Common myeloid progenitor, CD34-positive (primary cell): ENCODE measurements around the gene ILF3.

Source experiments
- CTCF ChIA-PET: fragments of 350-600 bp; sonication (Branson Sonifier 250); formaldehyde crosslinking; loops from one replicate; lab custom pipeline; 2021; ENCODE audit warnings: antibody characterized with exemption; lab: Charles Lee
- POLR2A ChIA-PET: fragments of 350-600 bp; sonication (Branson Sonifier 250); formaldehyde crosslinking; loops from one replicate; lab custom pipeline; 2021; ENCODE audit warnings: antibody characterized with exemption; lab: Charles Lee
- DNase-seq, 3 donors: peaks; one replicate each; pipeline versions ENCODE4 v3.0.0 to v3.0.0-alpha.2; 2013
- H3K27ac ChIP-seq, 2 experiments: 1 replicate in 1 of 2; 2 replicates in 1 of 2; pipeline ENCODE4 v1.7.0; 2013; ENCODE audit warnings: inconsistent platforms in 2 of 2, low read length in 2 of 2, mild to moderate bottlenecking in 2 of 2, low read depth in 1 of 2, moderate library complexity in 1 of 2; ENCODE audit not compliant: severe bottlenecking in 2 of 2, insufficient read depth in 1 of 2, poor library complexity in 1 of 2
- H3K27me3 ChIP-seq, 5 experiments: replicated peaks in 2 of 5; 1 replicate in 3 of 5; 2 replicates in 2 of 5; pipeline versions ENCODE4 v1.6.1 to v1.7.0; 2013; ENCODE audit warnings: low read length in 4 of 5, mild to moderate bottlenecking in 2 of 5, moderate library complexity in 2 of 5, inconsistent platforms in 1 of 5; ENCODE audit not compliant: insufficient read depth in 5 of 5, control insufficient read depth in 4 of 5
- H3K36me3 ChIP-seq, 4 experiments: 1 replicate in 2 of 4; 2 replicates in 2 of 4; pipeline versions ENCODE4 v1.6.1 to v1.7.0; 2013; ENCODE audit warnings: low read length in 3 of 4, control low read depth in 1 of 4, mild to moderate bottlenecking in 1 of 4; ENCODE audit not compliant: control insufficient read depth in 4 of 4, insufficient read depth in 4 of 4
- H3K4me1 ChIP-seq, 4 experiments: 1 replicate in 3 of 4; 2 replicates in 1 of 4; pipeline versions ENCODE4 v1.6.1 to v1.7.1; 2013; ENCODE audit warnings: low read length in 3 of 4, mild to moderate bottlenecking in 3 of 4, control low read depth in 1 of 4, inconsistent platforms in 1 of 4, moderate library complexity in 1 of 4; ENCODE audit not compliant: control insufficient read depth in 4 of 4, insufficient read depth in 4 of 4; ENCODE audit errors: control extremely low read depth in 1 of 4
- H3K4me3 ChIP-seq, 7 experiments: 1 replicate in 4 of 7; 2 replicates in 3 of 7; pipeline versions ENCODE4 v1.5.1 to v1.7.0; 2013; ENCODE audit warnings: mild to moderate bottlenecking in 7 of 7, low read length in 6 of 7, moderate library complexity in 6 of 7, inconsistent platforms in 2 of 7, low read depth in 2 of 7, control low read depth in 1 of 7; ENCODE audit not compliant: insufficient read depth in 4 of 7, control insufficient read depth in 1 of 7; ENCODE audit errors: extremely low read depth in 1 of 7
- H3K9me3 ChIP-seq, 5 experiments: 1 replicate in 4 of 5; 2 replicates in 1 of 5; pipeline versions ENCODE4 v1.6.1 to v1.7.1; 2013; ENCODE audit warnings: low read length in 4 of 5, mild to moderate bottlenecking in 2 of 5, inconsistent platforms in 1 of 5, low read depth in 1 of 5, moderate library complexity in 1 of 5; ENCODE audit not compliant: control insufficient read depth in 4 of 5, insufficient read depth in 2 of 5; ENCODE audit errors: control extremely low read depth in 1 of 5
- WGBS: methylation state at CpG from one replicate; pipeline ENCODE4 v1.1.5; 2013; ENCODE audit not compliant: insufficient coverage; 5-methylcytosine and 5-hydroxymethylcytosine counted together

ILF3 gene

GRCh38 chr19:10726268-10726667 is 72.1 kb downstream of the ILF3 start:
- peaks cover 2 to 33% (median 14%) of the 10 kb centered on the region in 4 experiments for H3K36me3 ChIP-seq

DNA sequence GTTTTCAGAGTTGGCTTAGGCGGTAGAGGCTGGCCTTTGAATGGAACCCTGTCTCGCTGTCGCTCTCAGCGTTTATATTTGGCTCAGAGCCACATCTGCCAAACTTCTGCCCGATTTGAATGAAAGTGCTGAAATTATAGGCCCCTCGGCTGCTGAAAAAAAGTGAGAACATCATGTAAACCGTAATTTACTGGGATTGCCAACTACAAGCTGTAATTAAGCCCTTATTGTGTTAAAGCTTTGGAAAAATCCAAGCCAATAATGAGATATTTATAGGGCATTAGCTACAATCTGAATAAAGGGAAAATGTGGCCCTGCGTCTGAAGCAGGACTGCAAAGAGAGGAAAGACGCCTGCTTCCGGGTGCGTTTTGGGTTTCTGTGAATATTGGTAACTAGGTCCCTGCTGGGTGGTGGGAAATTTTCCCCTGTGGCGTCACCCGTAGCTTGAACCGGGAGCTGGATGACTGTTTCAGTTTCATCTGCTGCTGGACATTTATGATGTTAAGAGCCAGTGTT is 73.6 kb downstream of the ILF3 start:
- Histone ChIP-seq H3K36me3 (peaks cover 2 to 27% (median 12%) of the 10 kb centered on the region in 4 experiments), H3K27ac (no peak overlapping the region), H3K9me3 (no peaks in the 10 kb centered on the region), H3K4me3 (no peak overlapping the region), H3K4me1 (peaks cover 0 to 26% (median 19%) of the 10 kb centered on the region in 4 experiments), H3K27me3 (no peaks in the 10 kb centered on the region)
- no peak for DNase-seq
- POLR2A ChIA-PET, result interaction anchor here (0.5 to 1.1 kb wide), 3 partner anchors 9 to 35 kb away, joined by 3 to 5 read pairs (median 3); no protein-coding TSS in a partner anchor
- WGBS, result 91% methylated on average over 13 of the region's 14 CpGs
- CTCF ChIA-PET, result interaction anchor here (0.7 to 1.1 kb wide), 2 partner anchors 9 to 136 kb away, joined by 3 read pairs; no protein-coding TSS in a partner anchor

More at GRCh38 chr19:10726268-10726667, 72.1 kb downstream of the ILF3 start:
- Histone ChIP-seq H3K4me1 (peaks cover 0 to 21% (median 13%) of the 10 kb centered on the region in 4 experiments), H3K27ac (no peak overlapping the region), H3K4me3 (no peak overlapping the region), H3K27me3 (no peaks in the 10 kb centered on the region), H3K9me3 (no peaks in the 10 kb centered on the region)
- 88% methylated on average over 7 of the region's 10 CpGs for WGBS
- ChIA-PET POLR2A (no interaction called here), CTCF (no interaction called here)
- DNase-seq, result no peak

DNA sequence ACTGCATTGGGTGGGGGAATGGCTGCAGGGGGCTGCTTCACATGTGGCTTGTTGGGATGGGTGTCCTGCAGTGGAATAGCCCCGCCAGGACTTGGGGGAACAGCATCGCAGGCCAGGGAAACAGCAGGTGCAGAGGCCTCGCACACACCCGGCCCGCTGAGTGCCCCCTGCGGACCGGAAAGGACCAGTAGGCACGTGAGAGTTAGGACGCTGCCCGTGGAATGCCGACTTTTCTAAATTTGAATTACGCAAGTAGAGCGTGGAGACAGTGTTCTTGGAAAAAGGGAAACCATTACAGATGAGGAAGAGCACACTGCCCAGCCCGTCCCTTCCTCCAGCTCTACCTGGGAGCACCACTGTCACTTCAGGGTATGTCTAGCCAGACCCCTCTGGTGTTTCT is 75.3 kb downstream of the ILF3 start:
- Histone ChIP-seq H3K9me3 (no peaks in the 10 kb centered on the region), H3K27ac (no peak overlapping the region), H3K36me3 (peaks cover 2 to 26% (median 6%) of the 10 kb centered on the region in 4 experiments), H3K4me3 (no peak overlapping the region), H3K4me1 (peaks cover 0 to 26% (median 19%) of the 10 kb centered on the region in 4 experiments), H3K27me3 (no peaks in the 10 kb centered on the region)
- 88% methylated on average over 10 of the region's 14 CpGs for WGBS
- ChIA-PET POLR2A (no interaction called here), CTCF (no interaction called here)
- DNase-seq, result no peak

GRCh38 chr19:10730932-10731331 is 76.8 kb downstream of the ILF3 start:
- Histone ChIP-seq H3K36me3 (peaks cover 2 to 21% (median 4%) of the 10 kb centered on the region in 4 experiments), H3K27ac (peak overlapping the region in 1 of 2 experiments; percentile 34), H3K9me3 (no peaks in the 10 kb centered on the region), H3K27me3 (no peaks in the 10 kb centered on the region), H3K4me1 (peaks cover 0 to 26% (median 19%) of the 10 kb centered on the region in 4 experiments), H3K4me3 (no peak overlapping the region)
- 90% methylated on average over 8 of the region's 12 CpGs for WGBS
- POLR2A ChIA-PET, result interaction anchor here (1.2 kb wide), 1 partner anchor 28 kb away, joined by 4 read pairs; no protein-coding TSS in a partner anchor
- peak in 1 of 3 donors; percentile 17 for DNase-seq
- CTCF ChIA-PET, result interaction anchor here (2.4 kb wide), 2 partner anchors 13 to 20 kb away, joined by 13 to 14 read pairs; partner anchors contain the start of gene DNM2

GRCh38 chr19:10735741-10736140 is 81.6 kb downstream of the ILF3 start:
- WGBS, result 100% methylated on average over 3 of the region's 5 CpGs
- ChIA-PET POLR2A (no interaction called here), CTCF (interaction anchor here (1.1 kb wide), 1 partner anchor 11 kb away, joined by 3 read pairs; no protein-coding TSS in a partner anchor)
- H3K27me3 ChIP-seq, result no peaks in the 10 kb centered on the region
- H3K4me3 ChIP-seq, result no peak overlapping the region
- peaks cover 0 to 14% (median 3%) of the 10 kb centered on the region in 4 experiments for H3K36me3 ChIP-seq
- H3K27ac ChIP-seq, result peak overlapping the region in 1 of 2 experiments; percentile 22
- H3K9me3 ChIP-seq, result no peaks in the 10 kb centered on the region
- H3K4me1 ChIP-seq, result peaks cover 0 to 14% (median 10%) of the 10 kb centered on the region in 4 experiments
- DNase-seq, result no peak

- ChIA-PET POLR2A (interaction anchor here (0.7 kb wide), 1 partner anchor 13 kb away, joined by 3 read pairs; no protein-coding TSS in a partner anchor), CTCF (interaction anchor here (1.1 kb wide), 1 partner anchor 10 kb away, joined by 3 read pairs; no protein-coding TSS in a partner anchor)
- H3K27me3 ChIP-seq, result no peaks in the 10 kb centered on the region
- H3K36me3 ChIP-seq, result peaks cover 0 to 11% (median 3%) of the 10 kb centered on the region in 4 experiments
- no peak for DNase-seq
- WGBS, result 92% methylated on average over 5 of the region's 6 CpGs
- peaks cover 0 to 10% (median 6%) of the 10 kb centered on the region in 4 experiments for H3K4me1 ChIP-seq
- no peaks in the 10 kb centered on the region for H3K9me3 ChIP-seq
- peak overlapping the region in 1 of 2 experiments; percentile 61 for H3K27ac ChIP-seq
- no peak overlapping the region for H3K4me3 ChIP-seq
Observed at GRCh38 chr19:10736189-10736588, 82.0 kb downstream of the ILF3 start.
